Stomach (tissue), 4 donors: ENCODE data around the gene GRK2.

Experiments used
- CTCF ChIP-seq, 7 experiments: fragments of 450-650 bp in 4 of 7; fragments of 200-600 bp in 3 of 7; sonication (generic) in 3 of 7; IDR thresholded peaks; one replicate each; pipeline ENCODE4 v1.5.1; 2016 to 2019; ENCODE audit warnings: antibody characterized with exemption in 7 of 7, control low read depth in 2 of 7, mild to moderate bottlenecking in 1 of 7
- EP300 ChIP-seq: sonication (generic); formaldehyde crosslinking; IDR thresholded peaks from one replicate; pipeline ENCODE4 v1.6.1; 2017; ENCODE audit warnings: antibody characterized with exemption
- POLR2A ChIP-seq, 4 donors: fragments of 450-650 bp; IDR thresholded peaks; one replicate each; pipeline ENCODE4 v1.6.1; 2016; ENCODE audit warnings: antibody characterized with exemption in 4 of 4, control low read depth in 2 of 4, mild to moderate bottlenecking in 1 of 4, moderate library complexity in 1 of 4

DNA sequence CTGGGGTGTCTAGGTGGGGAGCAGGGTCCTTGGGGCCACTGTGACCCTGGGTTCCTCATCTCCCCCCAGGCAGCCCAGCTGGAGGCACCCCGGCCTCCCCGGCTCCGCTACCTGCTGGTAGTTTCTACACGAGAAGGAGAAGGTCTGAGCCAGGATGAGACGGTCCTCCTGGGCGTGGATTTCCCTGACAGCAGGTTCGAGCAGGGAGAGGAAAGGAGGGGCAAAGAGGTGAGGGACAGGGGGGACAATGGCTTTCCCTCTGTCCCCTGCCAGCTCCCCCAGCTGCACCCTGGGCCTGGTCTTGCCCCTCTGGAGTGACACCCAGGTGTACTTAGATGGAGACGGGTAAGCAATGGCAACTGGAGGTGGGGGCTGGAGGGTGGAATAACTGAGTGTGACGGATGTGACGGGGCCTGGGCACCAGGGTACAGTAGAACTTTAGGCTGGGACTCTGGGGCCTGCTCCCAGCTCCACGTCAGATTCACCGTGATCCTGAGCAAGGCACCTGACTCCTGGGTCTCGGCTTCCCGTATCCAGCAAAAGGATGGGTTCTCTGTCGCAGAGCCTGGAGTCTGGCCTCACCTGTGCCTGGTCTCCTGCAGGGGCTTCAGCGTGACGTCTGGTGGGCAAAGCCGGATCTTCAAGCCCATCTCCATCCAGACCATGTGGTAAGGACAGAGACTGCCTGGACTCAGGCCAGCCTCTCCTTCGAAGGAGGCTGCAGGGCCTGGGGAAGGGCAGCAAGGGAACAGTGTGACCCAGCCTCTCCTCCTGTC is 40.7 kb downstream of the GRK2 start:
- TF ChIP-seq CTCF (IDR thresholded peaks at IDR 0.05) (no peak), POLR2A (IDR thresholded peaks at IDR 0.05) (no peak), EP300 (no peak)
